Caco-2 (cell line): ENCODE data around the gene COMTD1. TPM values are rescaled to one million over a fixed set of nuclear protein-coding genes. Genes with fewer than 3 reads are reported as not detected.

Experiments
- BruUV-seq: library from RNA; stranded (reverse); fragments of 400-500 nt; replicated peaks from 2 replicates; lab custom pipeline; 2021; lab: Mats Ljungman, UMichigan
- CTCF ChIA-PET: fragments of 300-600 bp; sonication (Branson Sonifier 250); formaldehyde crosslinking; loops from one replicate; lab custom pipeline; 2022; ENCODE audit warnings: antibody characterized with exemption; lab: Charles Lee
- POLR2A ChIA-PET: fragments of 300-600 bp; sonication (Branson Sonifier 250); formaldehyde crosslinking; loops from one replicate; lab custom pipeline; 2022; ENCODE audit warnings: antibody characterized with exemption; lab: Charles Lee
- DNase-seq, 2 experiments: peaks; one replicate each; pipeline versions ENCODE4 v3.0.0 to v3.0.0-alpha.2; 2020 to 2022
- H3K27me3 ChIP-seq: replicated peaks from 2 replicates; pipeline ENCODE4 v1.6.0; 2011; ENCODE audit warnings: low read length; ENCODE audit not compliant: control insufficient read depth, insufficient read depth
- H3K36me3 ChIP-seq: 2 replicates; pipeline ENCODE4 v1.5.1; 2011; ENCODE audit warnings: low read length; ENCODE audit not compliant: control insufficient read depth, insufficient read depth
- H3K4me1 ChIP-seq: fragments of 250-450 bp; sonication (Bioruptor Pico); 2 replicates; pipeline ENCODE4 v1.5.1; 2020; ENCODE audit warnings: mild to moderate bottlenecking
- H3K4me3 ChIP-seq: 2 replicates; pipeline ENCODE4 v1.5.1; 2011; ENCODE audit warnings: low read depth, mild to moderate bottlenecking, control low read depth, low read length
- H3K9me3 ChIP-seq: fragments of 250-450 bp; sonication (Bioruptor Pico); 2 replicates; pipeline ENCODE4 v1.5.1; 2020; ENCODE audit warnings: mild to moderate bottlenecking, moderate library complexity
- H3K27ac Mint-ChIP-seq: one replicate; pipeline ENCODE4 v1.8.0; 2022; ENCODE audit warnings: mixed read lengths; ENCODE audit not compliant: unreplicated experiment
- H3K27me3 Mint-ChIP-seq: one replicate; pipeline ENCODE4 v1.8.0; 2022; ENCODE audit warnings: mixed read lengths; ENCODE audit not compliant: insufficient read depth, unreplicated experiment
- H3K36me3 Mint-ChIP-seq: one replicate; pipeline ENCODE4 v1.8.0; 2022; ENCODE audit warnings: mild to moderate bottlenecking, mixed read lengths; ENCODE audit not compliant: insufficient read depth, unreplicated experiment
- H3K4me1 Mint-ChIP-seq: one replicate; pipeline ENCODE4 v1.8.0; 2022; ENCODE audit warnings: low read depth, mixed read lengths; ENCODE audit not compliant: unreplicated experiment
- H3K4me3 Mint-ChIP-seq: one replicate; pipeline ENCODE4 v1.8.0; 2022; ENCODE audit warnings: mild to moderate bottlenecking, moderate library complexity, mixed read lengths; ENCODE audit not compliant: unreplicated experiment
- H3K9me3 Mint-ChIP-seq: one replicate; pipeline ENCODE4 v1.8.0; 2022; ENCODE audit warnings: mixed read lengths; ENCODE audit not compliant: unreplicated experiment
- CTCF ChIP-seq, 2 experiments: fragments of 200-600 bp in 1 of 2; IDR thresholded peaks; 1 replicate in 1 of 2; 2 replicates in 1 of 2; pipeline versions ENCODE4 v1.5.1 to v1.8.0; 2011 to 2022; ENCODE audit warnings: antibody characterized with exemption in 1 of 2, control low read depth in 1 of 2, inconsistent platforms in 1 of 2, low read depth in 1 of 2, low read length in 1 of 2, mild to moderate bottlenecking in 1 of 2, moderate library complexity in 1 of 2; ENCODE audit not compliant: insufficient read depth in 1 of 2, severe bottlenecking in 1 of 2, unreplicated experiment in 1 of 2
- intact Hi-C: fragments of 100-400 bp; cut with micrococcal nuclease; formaldehyde crosslinking; loops from one replicate; pipeline ENCODE4 v1.10.0; 2022; ENCODE audit not compliant: unreplicated experiment
- total RNA-seq: library from RNA; stranded (reverse); gene quantifications from 2 replicates; pipeline ENCODE4 v1.2.3, GENCODE V29; 2022

COMTD1 gene
- total RNA-seq, 1 experiment from 2014 or later = 38.7 TPM

DNA sequence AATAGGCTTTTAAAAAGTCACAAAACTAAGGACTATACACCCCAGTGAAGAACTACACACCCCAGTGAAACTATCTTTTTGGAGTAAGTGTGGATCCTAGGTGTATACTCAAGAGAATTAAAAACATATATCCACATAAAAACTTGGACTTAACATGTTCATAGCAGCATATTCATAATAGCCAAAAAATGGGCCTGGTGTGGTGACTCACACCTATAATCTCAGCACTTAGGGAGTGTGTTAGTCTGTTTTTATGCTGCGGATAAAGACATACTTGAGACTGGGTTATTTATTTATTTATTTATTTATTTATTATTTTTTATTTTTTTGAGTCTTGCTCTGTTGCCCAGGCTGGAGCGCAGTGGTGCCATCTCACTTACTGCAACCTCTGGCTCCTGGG, 19.0 kb upstream of the COMTD1 start:
- H3K36me3 ChIP-seq = no peaks in the 10 kb centered on the region
- BruUV-seq = no TSS peak
- Mint-ChIP-seq H3K9me3 (peaks cover 24% of the 10 kb centered on the region), H3K4me3 (no peak overlapping the region), H3K27me3 (no peaks in the 10 kb centered on the region), H3K36me3 (no peaks in the 10 kb centered on the region), H3K27ac (no peak overlapping the region), H3K4me1 (no peaks in the 10 kb centered on the region)
- CTCF ChIA-PET = no interaction called here
- intact Hi-C loops = no loop called here
- no peak overlapping the region for H3K4me3 ChIP-seq
- no peak for DNase-seq
- POLR2A ChIA-PET = interaction anchor here (0.6 kb wide), 1 partner anchor 148 kb away, joined by 15 read pairs; no protein-coding TSS in a partner anchor
- no peaks in the 10 kb centered on the region for H3K4me1 ChIP-seq
- no peak for TF ChIP-seq CTCF (IDR thresholded peaks at IDR 0.05; ENCODE audit: insufficient read depth in 1 of 2, low read depth in 1 of 2, low read length in 1 of 2, severe bottlenecking in 1 of 2, unreplicated experiment in 1 of 2)
- peaks cover 8% of the 10 kb centered on the region; the same call in 1 of the 2 replicates for H3K9me3 ChIP-seq
- no peaks in the 10 kb centered on the region for H3K27me3 ChIP-seq

DNA sequence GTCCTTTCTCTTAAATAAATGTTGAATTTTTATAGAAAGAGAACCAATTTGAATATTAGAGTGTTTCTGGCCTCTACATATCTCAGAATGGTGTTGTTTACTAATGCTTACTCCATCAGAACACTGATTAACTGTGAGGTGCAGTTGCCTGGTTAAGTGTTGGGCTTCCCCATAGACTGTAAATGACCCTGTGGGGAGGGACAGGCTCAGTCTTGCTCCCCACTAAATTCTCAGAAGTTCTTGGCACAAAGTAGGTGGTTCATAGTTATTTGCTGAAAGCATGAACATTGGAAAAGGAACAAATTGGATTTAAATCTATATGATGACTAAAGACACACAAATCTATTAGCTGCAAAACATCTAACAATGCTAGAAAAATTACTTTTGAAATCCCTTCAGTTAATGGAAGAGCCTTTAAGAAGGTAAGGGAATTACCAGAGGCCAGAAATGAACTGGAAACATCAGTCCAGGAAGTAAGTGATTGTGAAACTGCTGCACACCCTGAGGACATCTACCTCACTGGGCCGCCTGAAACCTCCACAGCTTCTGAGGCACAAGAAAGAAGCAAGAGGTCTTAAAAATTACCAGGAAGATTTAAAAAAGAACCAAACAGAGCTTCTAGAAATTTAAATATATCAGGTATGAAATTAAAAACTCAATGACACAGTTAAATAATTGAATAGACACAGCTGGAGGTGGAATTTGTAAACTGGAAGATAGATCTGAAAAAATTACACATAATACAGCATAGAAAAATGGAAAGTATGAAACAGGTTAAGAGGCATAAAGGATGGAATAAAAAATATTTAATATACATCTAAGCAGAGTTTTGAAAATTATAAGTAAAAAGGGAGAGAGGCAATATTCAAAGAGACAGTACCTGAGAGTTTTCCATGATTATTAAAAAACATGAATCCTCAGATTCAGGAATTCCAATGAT, 17.8 kb upstream of the COMTD1 start:
- H3K4me1 Mint-ChIP-seq = no peaks in the 10 kb centered on the region
- intact Hi-C loops = no loop called here
- Histone ChIP-seq H3K4me3 (no peak overlapping the region), H3K4me1 (no peaks in the 10 kb centered on the region), H3K36me3 (no peaks in the 10 kb centered on the region), H3K9me3 (peaks cover 8% of the 10 kb centered on the region; the same call in 1 of the 2 replicates), H3K27me3 (no peaks in the 10 kb centered on the region)
- no TSS peak for BruUV-seq
- no peaks in the 10 kb centered on the region for H3K27me3 Mint-ChIP-seq
- no peak overlapping the region for H3K27ac Mint-ChIP-seq
- peaks cover 24% of the 10 kb centered on the region for H3K9me3 Mint-ChIP-seq
- no peak for DNase-seq
- no peak for TF ChIP-seq CTCF (IDR thresholded peaks at IDR 0.05; ENCODE audit: insufficient read depth in 1 of 2, low read depth in 1 of 2, low read length in 1 of 2, severe bottlenecking in 1 of 2, unreplicated experiment in 1 of 2)
- H3K4me3 Mint-ChIP-seq = no peak overlapping the region
- H3K36me3 Mint-ChIP-seq = no peaks in the 10 kb centered on the region
- ChIA-PET POLR2A (no interaction called here), CTCF (interaction anchor here (0.6 kb wide), 1 partner anchor 19 kb away, joined by 3 read pairs; no protein-coding TSS in a partner anchor)

DNA sequence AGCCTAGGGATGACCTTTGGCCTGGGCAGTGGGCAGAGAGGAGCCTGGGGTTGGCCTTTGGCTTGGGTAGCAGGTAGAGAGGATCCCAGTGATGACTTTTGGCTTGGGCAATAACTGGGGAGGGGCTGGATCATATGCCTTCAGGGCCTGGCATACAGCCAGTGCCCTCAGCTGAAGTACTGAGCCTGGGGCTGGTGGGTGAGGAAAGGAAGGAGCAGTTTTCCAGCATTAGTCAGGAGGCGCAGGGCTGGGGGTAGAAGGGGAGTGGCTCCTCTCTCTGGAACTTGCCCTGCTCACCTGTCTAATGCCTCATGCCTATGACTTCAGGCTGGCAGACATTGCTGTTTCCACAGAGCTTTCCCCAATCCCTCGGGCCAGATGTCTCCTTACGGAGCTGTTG, 15.2 kb upstream of the COMTD1 start:
- H3K27me3 Mint-ChIP-seq = no peaks in the 10 kb centered on the region
- no peak overlapping the region for H3K4me3 ChIP-seq
- BruUV-seq = no TSS peak
- peaks cover 8% of the 10 kb centered on the region; the same call in 1 of the 2 replicates for H3K9me3 ChIP-seq
- no peaks in the 10 kb centered on the region for H3K36me3 ChIP-seq
- intact Hi-C loops = no loop called here
- H3K36me3 Mint-ChIP-seq = no peaks in the 10 kb centered on the region
- POLR2A ChIA-PET = no interaction called here
- no peak overlapping the region for H3K27ac Mint-ChIP-seq
- CTCF ChIA-PET = no interaction called here
- H3K4me1 Mint-ChIP-seq = no peaks in the 10 kb centered on the region
- peaks cover 24% of the 10 kb centered on the region for H3K9me3 Mint-ChIP-seq
- DNase-seq = no peak
- H3K4me3 Mint-ChIP-seq = no peak overlapping the region
- no peak for TF ChIP-seq CTCF (IDR thresholded peaks at IDR 0.05; ENCODE audit: insufficient read depth in 1 of 2, low read depth in 1 of 2, low read length in 1 of 2, severe bottlenecking in 1 of 2, unreplicated experiment in 1 of 2)
- no peaks in the 10 kb centered on the region; the same call in 1 of the 2 replicates for H3K4me1 ChIP-seq
- H3K27me3 ChIP-seq = no peaks in the 10 kb centered on the region
